ENCODE data around the gene KCNMB1.

The KCNMB1 gene

GRCh38 chr5:170338933-170339779 lies 50.0 kb downstream of the KCNMB1 start:
- peak; percentile 81 for DNase-seq

- no peak for DNase-seq
These were observed 50.9 kb downstream of the KCNMB1 start for GRCh38 chr5:170338291-170338690.

- DNase-seq: no peak
These were observed 52.0 kb downstream of the KCNMB1 start for GRCh38 chr5:170337045-170337733.

- DNase-seq: peak; percentile 38
These were observed 53.1 kb downstream of the KCNMB1 start for GRCh38 chr5:170336065-170336464.

- peak; percentile 40 for DNase-seq
These were observed 54.5 kb downstream of the KCNMB1 start for GRCh38 chr5:170334626-170335025.

GRCh38 chr5:170333161-170333910 lies 55.8 kb downstream of the KCNMB1 start:
- DNase-seq: peak; percentile 75

GRCh38 chr5:170332058-170332457 lies 57.1 kb downstream of the KCNMB1 start:
- no peak for DNase-seq

GRCh38 chr5:170330568-170331054 lies 58.6 kb downstream of the KCNMB1 start:
- DNase-seq: peak; percentile 47

- no peak for DNase-seq
These were observed 59.6 kb downstream of the KCNMB1 start for GRCh38 chr5:170329524-170329923.

GRCh38 chr5:170327829-170328228 lies 61.3 kb downstream of the KCNMB1 start:
- no peak for DNase-seq

- no peak for DNase-seq
These were observed 62.0 kb downstream of the KCNMB1 start for GRCh38 chr5:170327168-170327567.

Data from CD4-positive, alpha-beta T cell treated with Interleukin-6 for 4 hours (primary cell).